Stimulated activated CD4-positive, alpha-beta T cell treated with anti-CD3 and anti-CD28 coated beads, Interleukin-1b, Interleukin-23, amount 100 ng/mL, for 24 hours (primary cell): ENCODE data around the gene AGPAT2.

Experiments used
- DNase-seq, 4 experiments: peaks; one replicate each; pipeline ENCODE4 v3.0.0-alpha.2; 2020; ENCODE audit warnings: low read depth in 4 of 4, low spot score in 1 of 4

The AGPAT2 gene

DNA sequence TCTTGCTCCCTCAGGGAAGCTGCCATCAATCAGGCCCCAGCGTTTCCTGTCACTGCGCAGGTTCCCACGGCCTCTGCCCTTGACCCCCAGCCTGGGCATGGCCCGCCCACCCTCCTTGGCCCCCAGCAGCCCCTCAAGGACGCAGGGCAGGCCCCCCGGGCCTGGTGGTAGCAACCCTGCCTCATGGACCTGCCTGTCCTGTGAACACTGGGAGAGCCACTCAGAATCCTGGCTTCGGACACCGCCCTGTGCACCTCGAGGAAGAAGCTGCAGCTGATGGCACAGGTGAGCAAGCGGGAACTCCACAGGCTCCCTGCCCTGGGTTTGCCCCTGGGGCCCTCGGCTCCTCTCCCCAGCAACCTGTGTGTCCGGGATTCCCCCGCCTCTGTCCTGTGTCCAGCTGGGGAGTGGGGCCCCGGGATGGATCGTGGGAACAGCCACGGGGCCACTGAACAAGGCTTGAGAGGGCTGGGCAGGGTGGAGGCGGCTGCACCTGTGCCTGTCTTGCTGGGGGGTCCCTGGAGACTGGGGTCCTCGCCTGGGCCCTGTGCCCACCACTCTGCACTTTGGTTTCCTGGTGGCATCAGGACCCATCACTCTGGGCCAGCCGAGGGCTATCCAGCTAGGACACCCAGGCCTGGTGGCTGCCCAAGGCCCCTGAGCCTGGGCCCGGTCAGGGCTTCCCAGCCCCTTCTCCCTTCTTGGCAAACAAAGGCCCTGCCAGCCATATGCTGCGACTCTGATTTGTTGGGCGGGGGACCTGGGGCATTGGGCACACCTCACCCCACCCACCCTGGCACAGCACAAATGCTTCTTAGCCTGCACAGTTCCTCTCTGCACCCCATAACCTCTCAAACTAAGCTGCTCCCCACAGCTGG is 58.0 kb downstream of the AGPAT2 start:
- DNase-seq: no peak

DNA sequence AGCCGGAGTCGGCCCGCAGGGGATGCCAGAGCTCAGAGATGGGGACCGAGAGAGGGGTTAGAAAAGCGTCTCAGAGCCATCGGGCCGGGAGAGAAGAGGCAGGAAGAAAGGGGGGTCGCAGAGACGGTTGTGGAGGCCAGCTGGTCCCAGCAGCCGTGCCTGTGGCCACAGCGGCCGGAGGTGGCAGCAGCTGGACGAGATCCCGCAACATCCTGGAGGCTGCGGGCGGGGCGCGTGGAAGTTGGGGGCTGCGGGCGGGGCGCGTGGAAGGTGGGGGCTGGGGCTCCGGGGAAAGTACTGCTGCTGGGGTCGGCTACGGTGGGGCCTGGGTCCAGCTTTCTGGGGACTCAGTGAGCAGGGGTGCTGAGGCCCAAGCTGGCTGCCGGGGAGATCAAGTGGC is 59.0 kb downstream of the AGPAT2 start:
- no peak for DNase-seq

DNA sequence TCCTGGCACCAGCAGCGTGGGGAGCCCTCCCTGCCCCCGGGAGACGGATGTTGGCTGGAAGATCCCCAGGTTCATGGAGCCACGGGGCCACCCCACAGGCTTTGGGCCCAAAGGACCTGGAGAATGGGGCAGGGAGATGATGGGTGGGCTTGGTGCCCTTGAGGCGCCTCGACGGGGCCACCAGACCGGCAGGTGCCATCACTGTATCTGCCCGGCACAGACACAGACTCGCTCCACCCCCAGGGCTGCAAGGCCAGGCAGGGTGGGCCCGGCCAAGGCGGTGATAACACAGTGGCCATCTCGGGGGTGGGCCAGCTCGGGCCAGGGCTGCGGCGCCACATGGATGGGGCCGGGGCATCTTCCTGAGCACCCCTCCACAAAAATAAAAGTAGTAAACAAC is 59.6 kb downstream of the AGPAT2 start:
- DNase-seq: no peak

DNA sequence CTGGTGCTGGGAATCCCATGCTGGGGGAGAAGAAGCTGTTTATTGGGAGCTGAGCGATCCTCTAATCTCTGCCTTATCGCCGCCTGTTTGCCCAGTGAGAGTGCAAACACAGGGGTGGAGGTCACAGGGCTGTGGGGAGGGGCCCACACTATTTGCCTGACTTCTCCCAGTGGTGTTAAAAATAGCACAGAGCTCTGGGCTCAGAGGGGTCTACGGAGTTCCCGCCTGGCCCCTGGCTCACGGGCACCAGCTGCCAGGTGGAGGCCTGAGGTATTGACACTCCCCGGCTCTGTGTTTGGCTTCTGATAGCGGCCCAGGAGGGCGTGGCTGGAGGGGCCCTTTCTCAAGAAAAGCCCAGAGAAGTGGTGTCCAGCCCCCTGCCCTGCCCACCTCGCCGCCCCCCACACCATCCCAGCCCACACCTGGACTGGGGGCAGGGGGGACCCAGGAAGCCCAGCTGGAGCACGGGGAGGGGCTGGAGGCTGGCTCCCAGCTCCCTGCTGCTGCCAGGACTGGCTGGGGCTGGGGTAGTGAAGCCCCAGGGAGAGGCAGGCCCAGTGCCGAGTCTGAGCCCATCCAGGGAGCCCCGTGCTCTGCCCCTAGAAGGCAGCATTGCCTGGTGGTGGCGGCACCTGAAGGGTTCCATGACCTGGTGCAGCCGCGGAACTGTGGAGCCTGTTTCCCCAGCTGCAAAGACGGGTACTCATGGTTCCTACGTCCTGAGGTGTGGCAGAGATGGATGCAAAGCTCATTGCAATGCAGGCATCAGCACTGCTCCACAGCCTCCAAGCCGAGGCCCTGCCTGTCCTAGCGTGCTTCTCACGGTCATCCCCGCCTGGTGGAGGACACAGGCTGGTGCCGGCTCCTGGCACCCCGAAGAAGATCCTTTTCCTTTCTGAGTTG is 60.3 kb downstream of the AGPAT2 start:
- DNase-seq: no peak

DNA sequence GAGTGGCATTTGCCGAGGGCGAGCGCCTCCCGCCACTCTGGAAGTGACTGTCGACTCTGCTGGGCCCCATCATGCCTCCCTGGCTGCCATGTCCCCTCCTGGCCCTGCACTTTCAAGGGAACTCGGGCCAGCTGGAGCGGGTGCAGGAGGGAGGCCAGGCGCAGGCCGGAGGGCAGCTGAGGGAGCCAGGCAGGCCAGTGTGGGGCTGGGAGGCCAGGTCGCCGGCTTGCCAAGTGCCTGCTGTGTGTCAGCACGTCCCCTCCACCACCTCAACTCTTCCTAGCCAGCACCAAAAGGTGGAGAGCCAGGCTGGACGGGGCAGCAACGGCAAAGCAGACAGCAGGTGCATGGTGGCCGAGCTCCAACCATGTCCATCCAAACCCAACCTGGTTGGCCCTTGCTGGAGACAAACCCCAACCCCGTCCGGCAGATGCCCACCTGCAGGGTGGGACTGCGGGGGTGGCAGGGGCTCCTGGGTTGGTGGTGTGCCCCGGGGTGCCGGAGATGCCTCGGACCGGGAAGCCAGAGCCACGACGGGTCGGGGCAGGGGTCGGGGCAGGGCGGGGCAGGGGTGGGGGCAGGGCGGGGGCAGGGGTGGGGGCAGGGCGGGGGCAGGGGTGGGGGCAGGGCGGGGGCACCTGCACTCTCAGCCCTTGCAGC is 61.1 kb downstream of the AGPAT2 start:
- DNase-seq: no peak

DNA sequence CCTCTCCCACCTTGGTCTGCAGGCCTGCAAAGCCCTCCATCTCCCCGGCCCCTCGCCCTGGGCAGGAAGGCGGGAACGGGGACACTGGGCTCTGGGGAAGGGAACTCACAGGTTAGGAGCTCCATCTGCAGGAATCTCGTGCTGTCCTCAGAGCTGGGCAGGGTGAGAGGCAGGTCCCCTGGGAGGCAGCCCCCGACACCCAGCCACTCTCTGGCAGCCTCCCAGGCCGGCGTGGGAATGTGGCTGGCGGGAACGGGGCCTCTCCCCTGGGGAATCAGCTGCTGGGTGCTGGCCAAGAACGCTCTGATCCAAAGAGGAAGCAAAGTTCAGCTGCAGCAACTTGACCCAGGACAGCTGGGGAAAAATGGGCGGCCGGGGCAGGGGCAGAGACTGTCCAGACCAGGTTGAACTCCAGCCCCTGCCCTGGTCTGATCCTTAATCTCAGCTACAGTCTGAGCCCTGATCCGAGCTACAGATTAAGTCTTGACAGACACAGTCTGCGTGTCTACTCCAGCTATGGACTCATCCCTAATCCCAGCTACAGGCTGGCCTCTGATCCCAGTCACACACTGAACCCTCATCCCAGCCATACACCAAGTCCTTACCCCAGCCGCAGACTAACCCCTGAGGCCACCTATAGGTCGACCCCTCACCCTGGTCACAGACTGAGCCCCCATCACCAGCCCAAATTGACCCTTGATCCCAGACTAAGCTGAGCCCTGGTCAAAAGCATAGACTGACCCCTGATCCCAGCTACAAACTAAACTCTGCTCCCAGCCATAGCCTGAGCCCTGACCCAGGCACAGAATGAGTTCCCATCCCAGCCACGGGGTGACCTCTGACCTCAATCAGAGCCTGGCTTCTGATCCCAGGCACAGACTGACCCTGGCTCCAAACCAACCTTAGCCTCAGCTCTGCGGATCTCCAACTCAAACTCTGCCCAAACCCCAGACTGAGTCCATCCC is 61.9 kb downstream of the AGPAT2 start:
- no peak for DNase-seq

DNA sequence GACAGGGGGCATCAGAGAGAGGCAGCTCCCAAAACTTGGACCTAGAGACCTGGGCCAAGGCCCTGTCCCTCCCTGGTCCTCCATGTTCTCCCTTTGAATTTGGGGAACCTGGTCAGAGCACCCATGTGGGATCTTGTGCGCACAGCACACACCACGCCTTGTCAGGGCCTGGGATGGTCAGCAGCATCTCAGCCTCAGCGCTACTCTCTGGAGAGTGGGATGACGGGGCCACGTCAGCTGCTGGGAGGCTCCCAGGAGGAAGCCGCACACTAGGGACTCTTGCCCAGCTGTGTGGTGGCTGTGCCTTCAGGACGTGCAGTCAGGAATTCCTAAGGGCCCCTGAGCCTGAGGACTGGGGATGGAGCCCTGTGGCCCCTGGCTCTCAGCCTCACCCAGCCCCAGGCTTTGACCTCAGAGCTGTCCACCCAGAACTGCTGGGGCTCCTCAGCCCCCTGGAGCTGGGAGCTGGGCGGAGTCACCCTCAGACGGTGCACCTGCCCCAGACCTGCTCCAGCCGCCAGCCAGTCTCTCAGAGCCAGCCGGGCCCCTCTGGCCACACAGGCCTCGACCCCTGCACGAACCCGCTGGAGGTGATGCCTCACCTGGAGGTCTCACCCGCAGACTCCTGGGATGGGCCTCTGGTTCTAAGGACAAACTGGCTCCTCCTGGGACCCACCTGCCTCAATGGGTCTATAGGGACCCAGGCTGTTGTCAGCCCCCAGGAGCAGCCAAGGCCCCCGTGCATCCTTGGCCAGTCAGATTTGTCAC is 62.9 kb downstream of the AGPAT2 start:
- DNase-seq: no peak

DNA sequence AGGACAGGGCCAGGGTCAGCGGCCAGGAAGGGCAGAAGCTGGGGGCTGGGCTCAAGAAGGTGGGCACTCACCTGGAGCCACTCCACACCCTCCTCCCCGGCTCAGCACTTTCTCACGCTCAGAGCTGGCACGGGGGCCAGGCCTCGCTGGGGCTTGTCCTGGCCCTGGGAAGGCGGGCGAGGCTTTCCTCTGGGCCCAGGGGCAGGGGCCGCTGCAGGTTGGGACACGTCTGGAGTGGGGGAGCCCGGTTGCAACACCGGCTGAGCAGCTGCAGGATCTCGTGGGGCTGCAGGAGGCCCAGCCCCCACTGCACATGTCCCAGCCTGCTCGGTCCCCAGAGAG is 63.4 kb downstream of the AGPAT2 start:
- DNase-seq: no peak
